ENCODE data around the gene MIEN1.
"Not testable (repeated sequence)": the region's sequence is repeated elsewhere in the genome, so short reads cannot be mapped to it uniquely, and the experiment has no call there.

Gene MIEN1

GRCh38 chr17:39739885-39740356 lies 9.6 kb upstream of the MIEN1 start:
- no peak for DNase-seq

- DNase-seq = no peak
These were observed 8.9 kb upstream of the MIEN1 start for GRCh38 chr17:39738983-39739884.

- peak in 5 of 6 experiments; percentile 19 to 56 (median 51) for DNase-seq
These were observed 8.2 kb upstream of the MIEN1 start for GRCh38 chr17:39738568-39738901.

- peak in 1 of 6 experiments; percentile 8 for DNase-seq
These were observed 7.6 kb upstream of the MIEN1 start, which contains the start of gene GRB7 for GRCh38 chr17:39737760-39738567. Gene GRB7, plus strand, starts transcription at chr17:39737938. Its CDS starts 4,364 bp downstream, at chr17:39742302.

GRCh38 chr17:39737206-39737759 lies 7.0 kb upstream of the MIEN1 start:
- DNase-seq = no peak

GRCh38 chr17:39736319-39737165 lies 6.2 kb upstream of the MIEN1 start:
- DNase-seq = no peak

GRCh38 chr17:39735882-39736281 lies 5.5 kb upstream of the MIEN1 start:
- no peak for DNase-seq

GRCh38 chr17:39732586-39732985 lies 2.3 kb upstream of the MIEN1 start:
- DNase-seq = no peak

- DNase-seq = no peak
These were observed 966 bp downstream of the MIEN1 start for GRCh38 chr17:39729280-39729851.

- no peak for DNase-seq
These were observed 2.8 kb downstream of the MIEN1 start for GRCh38 chr17:39727556-39727955.

- no peak for DNase-seq
These were observed 3.7 kb downstream of the MIEN1 start for GRCh38 chr17:39726617-39727016.

GRCh38 chr17:39725923-39726322 lies 4.4 kb downstream of the MIEN1 start:
- not testable (repeated sequence) for DNase-seq

- DNase-seq = no peak
These were observed 5.6 kb downstream of the MIEN1 start for GRCh38 chr17:39724731-39725130.

GRCh38 chr17:39722965-39723848 lies 7.1 kb downstream of the MIEN1 start:
- no peak for DNase-seq

GRCh38 chr17:39722104-39722503 lies 8.2 kb downstream of the MIEN1 start:
- no peak for DNase-seq

GRCh38 chr17:39719563-39720355 lies 10.6 kb downstream of the MIEN1 start:
- no peak for DNase-seq

- no peak for DNase-seq
These were observed 12.7 kb downstream of the MIEN1 start for GRCh38 chr17:39717660-39718059.

GRCh38 chr17:39716879-39717536 lies 13.3 kb downstream of the MIEN1 start:
- DNase-seq = no peak

GRCh38 chr17:39716073-39716818 lies 14.1 kb downstream of the MIEN1 start:
- DNase-seq = no peak

Measured in stimulated activated naive CD4-positive, alpha-beta T cell (primary cell).